Measurements from ENCODE around the gene GRIK3.

Gene GRIK3

DNA sequence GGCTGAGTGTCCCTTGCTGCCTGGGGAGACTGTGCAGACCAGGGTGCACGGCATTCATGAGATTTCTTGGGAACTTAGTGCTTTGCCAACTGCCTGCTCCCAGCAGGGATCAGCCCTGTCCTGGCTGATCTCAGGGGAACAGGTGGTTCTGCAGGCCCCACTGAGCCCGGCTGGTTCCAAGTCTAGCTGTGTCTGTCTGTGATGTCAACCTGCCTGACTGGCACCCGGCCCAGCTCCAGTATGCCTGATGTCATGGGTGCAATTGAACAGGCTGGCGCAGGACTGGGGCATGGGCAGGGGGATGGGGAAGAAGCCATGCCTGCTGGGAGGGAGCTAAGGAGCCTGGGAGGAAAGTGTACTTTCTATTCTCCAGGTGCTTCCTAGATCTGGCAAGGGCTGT is 227.1 kb downstream of the GRIK3 start:
- DNase-seq: no peak

DNA sequence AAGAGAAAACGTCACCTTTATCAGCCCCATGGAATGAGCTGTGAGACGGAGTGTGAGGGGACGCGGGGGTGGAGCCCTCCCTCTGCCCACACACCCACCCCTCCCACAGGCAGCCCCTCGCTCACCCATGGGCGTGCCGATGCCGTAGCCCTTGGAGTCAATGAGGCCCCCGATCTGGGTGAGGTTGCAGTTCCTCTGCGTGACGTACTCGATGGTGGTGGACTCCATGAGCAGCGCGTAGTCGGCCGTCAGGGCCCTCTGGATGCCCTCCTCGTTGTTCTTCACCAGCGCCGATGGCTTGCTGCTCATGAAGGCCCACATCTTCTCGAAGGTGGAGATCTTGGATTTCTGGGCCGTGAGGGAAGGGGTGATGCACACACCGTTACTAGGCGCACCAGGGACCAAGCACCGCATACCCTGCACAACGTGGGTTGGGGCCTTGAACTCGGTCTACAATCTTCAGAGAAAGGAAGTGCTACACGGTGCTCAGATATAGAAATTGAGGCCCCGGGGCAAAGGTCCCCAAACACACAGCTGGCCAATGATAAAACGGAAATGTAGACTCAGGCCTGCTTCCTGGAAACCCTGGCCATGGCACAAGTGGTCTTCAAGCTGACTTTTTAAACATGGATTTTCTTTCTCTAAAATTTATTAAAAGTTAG is 228.2 kb downstream of the GRIK3 start:
- no peak for DNase-seq

DNA sequence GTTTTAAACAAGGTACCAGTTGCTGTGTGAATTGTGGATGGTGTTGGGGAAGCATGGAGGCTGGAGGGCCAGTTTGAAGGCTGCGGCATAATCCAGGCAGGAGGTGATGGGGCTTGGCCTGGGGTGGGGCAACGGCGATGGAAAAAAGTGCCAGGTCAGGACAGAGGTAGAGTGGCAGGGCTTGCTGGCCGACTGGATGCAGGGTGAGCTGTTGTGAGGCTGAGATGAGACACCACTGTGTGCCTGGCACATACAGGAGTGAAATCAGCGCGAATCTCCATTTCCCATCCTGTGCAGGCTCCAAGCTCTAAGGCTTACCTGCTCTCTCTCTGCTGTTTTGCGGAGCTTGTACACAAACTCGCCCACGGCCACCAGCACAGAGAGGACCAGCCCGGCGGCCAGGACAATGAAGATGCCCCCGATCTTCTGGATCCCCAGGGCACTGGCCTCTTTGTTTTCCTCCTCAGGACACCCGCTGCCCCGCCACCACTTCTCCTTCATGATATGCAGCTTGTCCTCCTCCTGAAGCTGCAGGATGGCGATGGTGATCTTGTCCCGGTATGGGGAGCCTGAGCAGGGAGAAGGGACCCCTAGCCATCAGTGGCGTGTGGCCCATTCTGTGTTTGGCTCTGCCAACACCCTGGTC is 229.5 kb downstream of the GRIK3 start:
- no peak for DNase-seq

DNA sequence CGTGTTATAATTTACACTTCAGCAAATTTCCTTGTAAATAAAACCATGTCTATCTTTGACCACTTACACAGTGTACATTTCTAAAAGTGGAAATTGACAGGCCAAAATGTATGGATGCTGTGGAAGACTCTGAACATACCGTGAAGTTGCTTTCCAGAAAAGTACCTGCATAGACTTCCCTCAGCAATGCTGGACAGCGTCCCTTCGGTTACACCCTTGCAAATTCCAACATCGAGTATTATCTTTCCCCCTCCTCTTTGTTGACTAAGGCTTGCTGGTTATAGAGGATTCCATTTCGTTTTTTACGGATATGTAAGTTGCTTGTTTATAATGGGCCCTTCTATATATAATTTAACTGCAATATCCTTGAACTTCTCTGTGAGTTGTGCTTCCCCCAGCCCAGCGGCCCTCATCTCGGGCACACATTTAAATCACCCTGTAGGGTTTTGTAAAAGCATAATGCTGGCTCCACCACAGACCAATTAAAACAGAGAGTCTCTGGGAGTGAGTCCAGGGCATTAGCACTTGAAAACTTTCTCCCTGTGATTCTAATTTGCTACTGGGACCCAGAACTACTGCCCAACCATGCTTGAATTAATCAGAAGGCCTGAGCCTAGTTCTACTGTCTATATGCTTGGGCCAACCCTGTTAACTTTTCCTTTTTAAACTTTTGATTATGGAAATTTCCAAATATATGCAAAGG is 230.3 kb downstream of the GRIK3 start:
- DNase-seq: no peak

DNA sequence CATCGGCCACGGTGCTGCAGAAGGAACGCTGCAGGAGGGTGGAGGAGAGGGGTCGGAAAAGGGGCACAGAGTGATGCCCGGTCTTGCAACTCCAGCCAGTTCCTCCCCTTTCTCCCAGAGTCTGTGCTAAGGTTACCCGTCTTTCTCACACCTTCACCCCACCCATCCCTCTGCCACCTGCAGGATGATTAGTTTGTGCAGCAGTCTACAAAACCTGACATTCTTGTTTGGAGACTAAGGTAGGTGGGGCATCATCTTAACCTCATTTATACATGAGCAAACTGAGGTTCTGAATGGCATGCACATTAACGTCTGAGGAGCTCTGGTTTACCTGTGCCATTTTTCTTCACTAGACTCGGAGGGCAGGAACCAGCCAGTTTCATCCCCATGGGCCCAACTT is 232.3 kb downstream of the GRIK3 start:
- DNase-seq: no peak

DNA sequence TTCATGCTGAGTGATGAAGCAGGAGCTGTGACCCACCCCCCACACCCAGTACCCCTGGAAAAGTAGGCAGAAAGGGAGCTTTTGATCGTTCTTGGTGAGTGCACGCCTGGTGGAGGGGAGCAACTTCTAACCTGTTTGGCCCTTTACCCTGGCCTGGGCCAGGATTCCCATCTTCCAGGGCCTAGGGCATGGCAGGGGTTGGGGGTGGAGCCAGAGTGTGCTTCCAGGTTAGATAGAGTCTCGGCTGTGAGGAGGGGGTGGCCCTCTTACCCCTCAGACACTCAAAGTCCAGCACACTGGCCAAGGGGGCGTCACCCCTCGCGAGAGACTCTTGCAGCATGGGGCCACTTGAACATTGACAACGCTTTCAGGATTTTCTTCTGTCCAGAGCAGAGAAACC is 236.6 kb downstream of the GRIK3 start:
- DNase-seq: no peak

DNA sequence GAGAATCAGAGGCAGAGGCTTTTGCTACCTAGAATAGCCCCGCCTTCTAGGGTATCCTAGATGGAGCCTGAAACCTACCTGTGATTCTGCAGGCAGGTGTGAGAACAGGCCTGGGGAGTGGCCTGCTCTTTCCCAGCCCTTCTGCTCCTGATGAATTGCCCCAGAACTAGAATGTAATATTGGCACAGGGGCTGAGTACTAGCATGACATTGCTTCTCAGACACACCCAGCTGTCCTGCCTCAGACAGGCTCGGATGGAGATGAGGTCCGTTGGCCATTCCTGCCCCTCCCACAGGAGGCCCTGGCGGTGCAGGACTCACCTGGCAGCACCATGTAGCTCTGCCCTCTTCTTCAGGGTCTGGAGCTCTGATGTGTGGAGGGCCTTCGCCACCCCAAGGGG is 237.6 kb downstream of the GRIK3 start:
- no peak for DNase-seq

DNA sequence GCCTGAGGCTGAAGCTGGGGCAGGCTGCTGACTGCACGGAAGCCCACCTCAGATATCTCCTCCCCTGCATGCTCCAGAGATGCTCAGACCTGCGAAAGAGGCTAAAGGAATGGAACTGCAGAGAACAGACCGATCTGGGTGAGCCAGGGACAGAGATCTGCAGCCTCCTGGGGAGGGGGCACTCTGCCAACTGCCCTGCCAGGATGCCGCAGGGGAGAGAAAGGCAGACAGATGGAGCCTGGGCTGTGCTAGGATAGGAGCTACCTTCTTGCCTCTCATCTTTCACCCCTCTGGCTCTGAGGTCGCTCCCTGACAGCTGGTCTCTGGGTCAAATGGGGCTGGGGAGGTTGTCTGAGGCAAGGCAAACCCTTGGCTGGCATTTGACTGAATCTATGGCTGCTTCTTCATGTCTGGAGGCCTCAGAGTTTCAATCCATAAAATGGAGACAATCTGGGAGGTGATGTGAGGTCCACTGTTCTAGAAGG is 238.2 kb downstream of the GRIK3 start:
- no peak for DNase-seq

DNA sequence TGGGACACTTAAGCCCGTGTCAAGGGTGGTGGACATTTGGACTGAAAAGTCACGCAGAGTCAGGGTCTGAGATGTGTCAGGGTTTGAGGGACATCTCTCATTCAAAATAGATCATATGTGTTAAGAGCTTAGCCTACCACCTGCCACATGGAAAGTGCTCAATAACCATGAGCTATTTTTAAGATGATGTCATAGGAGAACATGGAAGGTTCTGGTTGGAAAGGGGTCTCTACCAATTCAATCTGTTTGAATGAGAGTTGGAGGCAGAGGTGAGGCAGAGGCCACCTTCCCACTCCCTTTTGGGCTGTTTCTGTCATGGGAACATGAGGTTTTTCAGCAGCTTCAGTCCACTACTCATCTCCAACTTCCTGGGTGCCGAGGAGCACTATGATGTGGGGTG is 239.9 kb downstream of the GRIK3 start:
- no peak for DNase-seq

DNA sequence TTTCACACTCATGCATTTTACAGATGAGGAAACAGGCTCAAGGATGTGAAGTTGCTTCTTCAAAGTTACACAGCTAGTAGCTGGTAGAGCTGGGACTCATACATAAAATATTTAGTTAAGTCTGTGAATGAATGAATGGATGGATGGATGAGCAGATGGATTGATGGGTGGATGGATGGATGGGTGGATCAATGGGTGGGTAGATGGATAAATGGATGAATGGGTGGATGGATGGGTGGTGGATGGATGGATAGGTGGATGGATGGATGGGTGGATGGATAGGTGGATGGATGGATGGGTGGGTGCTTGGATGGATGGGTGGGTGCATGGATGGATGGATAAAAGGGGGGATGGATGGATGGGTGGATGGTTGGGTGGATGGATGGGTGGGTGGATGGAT is 240.9 kb downstream of the GRIK3 start:
- no peak for DNase-seq

DNA sequence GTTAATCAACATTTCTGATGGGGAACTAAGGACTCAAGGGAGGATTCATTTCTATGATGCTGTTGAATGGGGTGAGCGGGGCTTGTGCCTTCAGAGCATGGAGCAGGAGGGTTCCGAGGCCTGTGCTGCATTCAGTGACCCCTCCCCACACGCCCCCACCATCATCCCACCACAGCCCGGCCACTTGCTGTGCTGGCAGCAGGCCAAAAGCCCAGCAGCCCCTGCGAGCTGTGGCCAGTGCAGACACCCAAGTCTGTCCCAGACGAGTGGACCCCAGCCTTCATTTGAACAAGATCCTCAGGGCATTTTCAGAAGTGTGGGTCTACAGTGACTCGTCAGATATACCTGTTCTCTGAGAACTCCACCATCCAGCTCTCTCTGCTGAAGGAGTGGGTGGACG is 242.0 kb downstream of the GRIK3 start:
- no peak for DNase-seq

DNA sequence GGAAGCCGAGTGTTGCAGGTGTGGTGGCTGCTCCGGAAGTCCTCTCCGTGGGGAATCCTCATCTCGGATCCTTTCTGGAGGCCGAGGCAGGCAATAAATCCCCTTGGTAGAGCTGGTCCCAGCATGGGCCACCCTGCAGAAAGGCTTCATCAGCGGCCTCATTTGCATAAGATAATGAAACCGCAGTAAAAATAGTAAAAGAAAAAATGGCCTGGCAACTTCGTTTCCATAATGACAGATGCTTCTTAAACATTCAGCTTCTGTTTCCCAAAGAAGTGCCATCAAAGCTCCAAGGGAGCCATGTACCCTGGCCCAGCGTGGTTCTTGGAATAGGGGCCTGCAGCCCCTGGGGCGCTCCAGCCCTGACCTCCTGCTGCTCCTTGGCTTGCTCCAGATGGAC is 244.1 kb downstream of the GRIK3 start:
- no peak for DNase-seq

DNA sequence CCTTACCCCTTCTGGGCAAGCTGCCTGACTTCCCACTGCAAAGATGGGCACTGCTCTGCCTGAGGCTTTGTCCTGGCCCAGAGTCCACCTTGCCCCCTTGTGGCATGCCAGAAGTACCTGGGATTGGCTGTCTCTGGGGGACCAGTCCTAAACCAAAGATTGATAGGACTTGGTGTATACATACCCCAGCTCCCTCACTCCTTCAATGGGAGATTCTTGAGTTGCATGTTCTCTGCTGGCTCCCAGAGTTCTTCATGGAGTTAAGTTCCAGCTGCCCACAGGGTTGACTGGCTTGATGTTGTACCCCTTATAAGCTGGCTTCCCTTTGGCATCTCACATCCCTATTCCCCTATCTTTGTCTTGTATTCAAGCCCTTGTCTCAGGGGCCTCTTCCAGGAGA is 244.8 kb downstream of the GRIK3 start:
- DNase-seq: no peak

DNA sequence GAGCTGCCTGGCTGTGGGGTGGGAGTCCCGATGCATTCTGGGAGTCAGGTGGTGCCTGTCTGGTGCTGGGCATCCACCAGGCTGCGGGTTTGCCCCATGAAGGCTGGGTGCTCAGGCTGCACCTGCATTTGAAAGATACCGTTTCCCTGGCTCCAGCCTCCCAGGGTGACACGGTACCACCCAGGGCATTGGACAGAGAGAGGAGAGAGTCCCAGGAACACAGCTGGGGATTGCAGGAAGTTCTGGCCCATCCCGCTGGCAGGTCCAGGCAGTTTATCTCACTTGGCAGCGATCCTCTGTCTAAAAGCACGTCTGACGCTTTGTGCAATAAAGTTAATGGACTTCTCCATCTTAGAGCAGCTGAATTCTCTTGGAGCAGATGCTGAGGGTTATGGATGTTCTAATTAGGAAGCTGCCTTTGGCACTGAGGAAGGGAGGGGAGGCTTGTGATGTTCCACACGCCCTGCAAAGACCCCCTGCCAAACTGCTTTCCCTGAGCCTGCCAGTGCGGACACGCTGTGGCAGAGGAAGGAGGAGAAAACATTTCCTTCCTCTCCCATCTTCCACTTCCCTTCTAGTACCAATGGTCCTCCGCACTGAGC is 246.9 kb downstream of the GRIK3 start:
- DNase-seq: no peak

DNA sequence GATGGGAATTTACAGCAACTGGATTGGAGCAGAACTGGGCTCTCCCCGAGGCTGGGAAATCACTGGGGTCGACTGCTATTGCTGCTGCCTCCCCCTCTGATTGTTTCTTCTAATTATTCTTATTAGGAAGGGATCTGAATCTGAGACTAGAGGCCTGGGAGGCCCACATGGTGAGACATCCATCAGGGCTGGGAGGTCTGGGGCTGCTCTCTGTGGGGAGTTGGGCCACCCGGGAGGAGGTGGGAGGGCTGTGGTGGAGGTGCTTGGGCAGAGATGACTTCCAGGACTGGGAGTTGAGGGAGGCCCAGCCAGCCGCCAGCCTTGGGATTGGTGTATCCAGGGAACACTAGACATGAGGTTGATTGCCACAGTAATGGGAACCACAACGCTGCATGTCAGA is 247.9 kb downstream of the GRIK3 start:
- no peak for DNase-seq

DNA sequence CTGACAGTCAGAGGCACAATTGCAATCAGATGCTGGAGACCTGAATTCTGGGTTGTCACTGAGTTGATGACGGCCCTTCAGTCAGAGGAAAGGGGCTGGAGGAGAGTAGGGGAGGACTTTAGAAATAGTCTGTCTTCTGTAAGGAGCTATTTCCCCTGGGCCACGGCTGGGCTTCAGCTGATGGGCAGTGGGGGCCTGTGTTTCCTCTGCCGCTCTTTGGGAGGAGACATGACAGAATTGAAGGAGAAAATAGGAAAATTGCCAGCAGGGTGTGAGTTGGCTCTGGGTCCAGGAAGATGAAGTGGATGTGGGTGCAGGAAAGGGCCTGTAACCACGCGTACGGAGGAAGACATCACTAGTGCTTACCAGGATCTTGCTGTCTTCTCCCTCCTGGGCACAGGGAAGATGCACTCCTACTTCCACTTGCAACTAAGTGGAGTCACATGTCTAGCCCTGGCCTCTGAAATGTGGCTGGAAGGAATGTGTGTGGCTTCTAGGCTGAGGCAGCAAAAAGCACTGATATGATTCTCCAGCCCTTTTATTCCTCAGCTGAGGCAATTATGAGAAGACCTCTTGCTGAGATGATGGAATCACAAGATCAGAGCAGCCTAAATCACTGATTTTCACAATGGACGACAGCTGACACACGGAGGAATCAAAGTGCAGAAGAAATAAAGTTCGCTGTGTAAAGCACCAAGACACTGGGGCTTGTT is 250.0 kb downstream of the GRIK3 start:
- no peak for DNase-seq

DNA sequence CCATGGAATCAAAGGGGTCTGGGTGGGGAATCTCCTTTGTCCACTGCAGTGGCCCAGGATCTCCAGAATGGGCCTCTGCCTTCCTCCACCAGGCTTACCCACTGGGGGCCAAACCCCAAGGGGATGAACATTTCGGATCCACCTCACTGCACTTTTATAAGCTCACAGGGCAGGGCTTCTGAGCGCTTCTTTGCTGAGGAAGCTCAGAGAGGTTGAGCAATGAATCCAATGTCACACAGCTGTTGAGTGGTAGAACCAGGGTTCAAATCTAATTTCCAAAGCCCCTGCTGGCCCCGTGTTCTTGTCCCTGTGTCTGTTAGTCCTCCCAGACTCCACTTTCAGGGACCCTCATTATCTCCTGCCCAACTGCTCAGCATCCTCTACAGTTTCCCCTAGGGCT is 250.8 kb downstream of the GRIK3 start:
- DNase-seq: no peak

DNA sequence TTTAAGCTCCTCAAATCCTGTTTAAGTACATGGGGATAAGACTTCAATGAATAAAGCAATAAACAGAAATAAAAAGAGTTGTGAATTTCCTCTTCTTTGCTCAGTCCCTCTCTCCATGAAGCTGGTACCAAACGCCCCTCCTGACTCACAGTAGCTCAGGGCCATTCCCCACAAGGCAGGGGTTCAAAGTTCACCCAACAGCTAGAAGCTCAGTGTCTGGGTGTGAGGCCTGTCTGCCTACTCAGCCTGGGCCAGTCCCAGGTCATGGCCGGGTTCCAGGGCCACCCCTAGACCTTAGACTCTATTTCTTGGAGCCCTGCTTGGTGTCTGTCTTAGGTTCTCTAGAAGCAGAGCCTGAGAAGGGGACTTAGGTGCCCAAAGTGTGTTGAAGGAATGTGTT is 251.5 kb downstream of the GRIK3 start:
- no peak for DNase-seq

DNA sequence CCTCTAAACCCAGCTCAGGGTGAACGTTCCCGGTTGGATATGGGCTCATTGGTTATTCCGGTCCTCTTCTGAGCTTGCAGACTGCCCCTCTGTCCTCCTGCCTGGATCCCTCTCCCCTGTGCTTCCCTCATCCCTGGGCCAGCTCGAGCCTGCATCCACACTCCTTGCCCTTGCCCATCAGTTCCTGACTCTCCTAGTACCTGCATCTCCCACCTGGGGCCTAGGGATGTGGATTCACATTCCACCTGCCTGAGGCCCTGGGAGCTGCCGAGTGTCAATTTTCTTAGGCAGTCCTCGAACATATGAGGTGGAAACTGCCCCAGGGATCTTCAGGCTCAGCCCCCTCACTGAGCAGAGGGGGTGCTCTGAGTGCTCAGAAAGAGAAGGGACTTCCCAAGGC is 252.2 kb downstream of the GRIK3 start:
- no peak for DNase-seq

DNA sequence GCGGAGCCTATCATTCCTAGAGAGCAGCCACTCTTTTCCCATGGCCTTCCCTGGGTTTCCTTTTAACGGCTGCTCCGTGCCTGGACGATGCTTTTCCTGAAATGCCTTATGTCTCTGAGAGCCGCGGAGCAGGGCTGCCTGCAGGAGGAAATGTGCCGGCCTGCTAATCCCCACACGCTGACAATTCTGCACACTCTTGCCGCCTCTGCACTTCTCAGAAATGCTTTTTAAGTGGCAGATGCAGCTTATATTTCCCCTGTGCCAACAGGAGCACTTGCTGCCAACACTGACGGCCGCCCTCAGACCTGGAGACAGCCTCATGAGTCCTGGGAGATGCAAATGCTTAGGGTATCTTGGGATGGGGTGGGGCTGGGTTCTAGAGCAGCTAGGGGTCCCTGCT is 253.2 kb downstream of the GRIK3 start:
- DNase-seq: no peak

DNA sequence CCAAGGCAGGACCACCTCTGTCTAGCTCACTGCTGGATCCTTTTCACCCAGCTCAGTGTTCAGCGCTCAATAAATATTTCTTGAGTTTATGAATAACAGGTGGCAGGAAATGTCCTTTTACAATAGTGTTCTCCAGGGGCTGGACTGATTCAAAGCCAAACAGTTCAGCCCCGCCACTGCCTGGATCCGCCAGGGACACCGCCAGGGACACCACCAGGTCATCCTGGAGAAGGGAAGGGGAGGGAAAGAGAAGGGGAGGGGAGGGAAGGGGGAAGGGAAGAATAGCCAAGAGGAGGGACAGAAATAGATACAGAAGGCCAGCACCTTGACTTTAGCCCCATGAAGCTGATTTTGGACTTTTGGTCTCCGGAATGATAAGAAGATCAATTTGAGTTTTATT is 255.6 kb downstream of the GRIK3 start:
- no peak for DNase-seq

DNA sequence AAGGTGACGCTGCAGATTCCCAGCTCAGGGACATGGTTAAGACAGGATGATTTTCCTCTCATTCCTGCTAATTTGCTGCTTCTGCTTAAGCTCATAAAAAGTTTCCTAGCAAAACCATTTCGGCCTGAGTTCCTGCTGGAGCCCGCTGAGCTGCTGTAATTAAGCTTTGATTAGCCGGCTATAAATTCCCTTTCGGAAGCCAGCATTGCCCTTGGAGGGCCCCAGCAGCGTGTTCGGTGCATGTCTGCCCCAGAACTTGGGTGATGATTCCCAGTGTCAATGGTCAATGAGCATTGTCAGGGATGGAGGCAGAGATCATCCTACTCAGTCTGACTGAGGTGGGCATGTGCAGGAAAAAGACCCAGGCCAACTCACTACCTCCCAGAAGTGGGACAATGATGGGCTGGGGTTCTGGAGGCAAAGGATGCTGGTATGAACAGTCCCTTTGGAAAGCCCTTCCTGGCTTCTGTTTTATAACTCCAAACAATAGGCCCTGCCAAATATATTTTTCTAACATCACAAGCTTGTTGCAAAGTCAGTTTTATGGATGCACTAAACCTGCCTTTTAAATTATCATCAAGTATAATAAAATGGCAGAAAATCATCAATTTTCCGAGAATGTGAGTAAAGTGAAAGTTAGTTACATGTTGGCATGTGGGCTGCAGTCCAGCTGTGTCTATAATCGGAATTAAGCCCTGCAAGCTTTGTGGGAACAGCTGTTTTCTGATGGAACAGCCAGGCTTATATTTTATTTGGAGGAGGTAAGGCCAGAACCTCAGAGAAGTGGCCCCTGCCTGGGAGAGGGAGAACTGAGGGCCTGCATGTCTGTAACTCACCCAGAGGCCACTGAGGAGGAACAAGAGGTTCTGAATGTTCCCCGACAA is 257.1 kb downstream of the GRIK3 start:
- DNase-seq: no peak
